GM12892 (cell line): ENCODE measurements around the gene MFSD2A. TPM values are rescaled to one million over a fixed set of nuclear protein-coding genes. Genes with fewer than 3 reads are reported as not detected.
A peak's percentile ranks its signal among the peaks of the same experiment; 100 is the strongest.
"Not testable (repeated sequence)": the region's sequence is repeated elsewhere in the genome, so short reads cannot be mapped to it uniquely, and the experiment has no call there.

Source experiments
- DNase-seq: peaks from one replicate; pipeline ENCODE4 v3.0.0; 2011; ENCODE audit not compliant: insufficient read length
- FAIRE-seq: peaks from 2 replicates; lab custom pipeline; 2011; peaks lifted over from hg19 to GRCh38; lab: Jason Lieb, UNC
- POLR2A ChIP-seq: IDR thresholded peaks from 2 replicates; pipeline ENCODE4 v1.6.1; 2011; ENCODE audit warnings: low read depth, low read length, control low read depth
- POLR2AphosphoS5 ChIP-seq: IDR thresholded peaks from 2 replicates; pipeline ENCODE4 v1.6.1; 2011; ENCODE audit warnings: low read depth, low read length, control low read depth
- TAF1 ChIP-seq: IDR thresholded peaks from 2 replicates; pipeline ENCODE4 v1.6.1; 2011; ENCODE audit warnings: low read depth, mild to moderate bottlenecking, control low read depth, low read length, borderline replicate concordance
- polyA plus RNA-seq: library from polyadenylated mRNA; unstranded; fragments of >200 nt; gene quantifications from one replicate; pipeline ENCODE4 v1.2.1, GENCODE V29; 2012; ENCODE audit warnings: missing spikeins, inconsistent platforms; ENCODE audit not compliant: missing spikeins

The MFSD2A gene
- 10.5 TPM for polyA plus RNA-seq

- no peak; the same call in 1 of the 2 replicates for TF ChIP-seq TAF1
- TF ChIP-seq POLR2A = peak; percentile 89
- peak; percentile 78 for TF ChIP-seq POLR2AphosphoS5
- FAIRE-seq (peak; percentile 98), DNase-seq (peak; percentile 93)
Measured at GRCh38 chr1:39954870-39955546, at the start of gene MFSD2A. Gene MFSD2A, plus strand, starts transcription at chr1:39955145. Its CDS starts 148 bp downstream, at chr1:39955293.

GRCh38 chr1:39905172-39905571 lies 49.8 kb upstream of the MFSD2A start:
- DNase-seq (no peak), FAIRE-seq (no peak)
- no peak for TF ChIP-seq TAF1
- TF ChIP-seq POLR2A = no peak
- TF ChIP-seq POLR2AphosphoS5 = no peak

GRCh38 chr1:39907528-39908453 lies 47.2 kb upstream of the MFSD2A start:
- FAIRE-seq = no peak
- TF ChIP-seq POLR2AphosphoS5 (no peak), TAF1 (no peak), POLR2A (no peak)
- DNase-seq = no peak

- FAIRE-seq = peak; percentile 85
- no peak for DNase-seq
- no peak for TF ChIP-seq POLR2A
- TF ChIP-seq POLR2AphosphoS5 = no peak
- no peak for TF ChIP-seq TAF1
Measured at GRCh38 chr1:39908534-39908933, 46.4 kb upstream of the MFSD2A start.

GRCh38 chr1:39910263-39910662 lies 44.7 kb upstream of the MFSD2A start:
- no peak for TF ChIP-seq POLR2A
- TF ChIP-seq POLR2AphosphoS5 = no peak
- no peak for TF ChIP-seq TAF1
- FAIRE-seq (no peak), DNase-seq (no peak)

- FAIRE-seq, DNase-seq: not testable (repeated sequence)
Measured at GRCh38 chr1:39913136-39913535, 41.8 kb upstream of the MFSD2A start.

- no peak for TF ChIP-seq TAF1
- TF ChIP-seq POLR2AphosphoS5 = no peak
- no peak for TF ChIP-seq POLR2A
- no peak for FAIRE-seq
Measured at GRCh38 chr1:39915499-39916129, 39.3 kb upstream of the MFSD2A start.

GRCh38 chr1:39917825-39918224 lies 37.1 kb upstream of the MFSD2A start:
- no peak for DNase-seq
- no peak for TF ChIP-seq POLR2A
- TF ChIP-seq TAF1 = no peak
- no peak for TF ChIP-seq POLR2AphosphoS5
- no peak for FAIRE-seq

More at GRCh38 chr1:39915499-39916129, 39.3 kb upstream of the MFSD2A start:
- DNase-seq = no peak

GRCh38 chr1:39919545-39919944 lies 35.4 kb upstream of the MFSD2A start:
- no peak for TF ChIP-seq POLR2AphosphoS5
- no peak for TF ChIP-seq POLR2A
- no peak for TF ChIP-seq TAF1

GRCh38 chr1:39922251-39922688 lies 32.7 kb upstream of the MFSD2A start:
- no peak for DNase-seq
- no peak for TF ChIP-seq TAF1
- no peak for TF ChIP-seq POLR2AphosphoS5
- no peak for TF ChIP-seq POLR2A
- FAIRE-seq = no peak

More at GRCh38 chr1:39919545-39919944, 35.4 kb upstream of the MFSD2A start:
- DNase-seq = peak; percentile 73
- FAIRE-seq = peak; percentile 83
